ENCODE results near the gene ARFIP1. TPM values are rescaled to one million over a fixed set of nuclear protein-coding genes. Genes with fewer than 3 reads are reported as not detected.

Gene ARFIP1
- total RNA-seq, 2 experiments from 2014 or later = 13.1 to 13.8 TPM

DNA sequence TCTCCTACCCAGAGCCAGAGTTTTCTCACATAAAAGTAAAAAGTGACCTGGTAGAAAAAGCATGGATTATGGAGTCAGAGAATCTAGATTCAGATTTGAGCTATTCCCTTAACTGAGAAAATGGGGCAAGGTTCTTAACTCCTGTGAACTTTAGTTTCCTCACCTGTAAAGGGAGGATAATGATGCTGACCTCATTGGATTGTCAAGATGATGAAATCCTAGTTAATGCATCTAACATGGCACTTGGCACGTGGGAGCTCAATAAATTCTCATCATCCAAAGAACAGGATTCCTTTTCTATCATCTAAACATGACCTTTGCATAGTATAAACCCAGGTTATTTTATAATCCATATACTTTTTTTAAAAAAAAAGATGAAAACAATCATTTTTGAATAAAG is 175.0 kb downstream of the ARFIP1 start:
- ChIA-PET POLR2A (no interaction called here), CTCF (interaction anchor here (0.7 kb wide), 1 partner anchor 9 kb away, joined by 4 read pairs; no protein-coding TSS in a partner anchor)

DNA sequence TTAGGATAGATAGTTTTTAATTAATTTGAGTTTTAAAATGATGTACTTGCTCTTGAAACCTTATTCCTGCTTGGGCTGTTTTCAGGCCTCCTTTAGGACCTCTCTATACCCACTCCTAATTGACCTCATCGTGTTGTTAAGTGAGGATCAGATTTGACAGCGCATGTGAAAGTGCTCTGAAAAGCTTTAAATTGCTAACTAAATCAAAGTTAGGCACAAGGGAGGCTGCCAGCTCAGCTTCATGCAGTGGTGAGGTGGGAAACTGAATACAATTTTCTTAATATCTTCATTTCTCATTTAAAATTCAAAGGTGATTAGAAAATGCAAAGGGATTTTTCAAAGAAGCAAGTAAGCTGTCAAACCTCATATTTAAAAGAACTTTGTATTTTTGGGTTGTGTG is 176.4 kb downstream of the ARFIP1 start:
- ChIA-PET CTCF (no interaction called here), POLR2A (no interaction called here)

DNA sequence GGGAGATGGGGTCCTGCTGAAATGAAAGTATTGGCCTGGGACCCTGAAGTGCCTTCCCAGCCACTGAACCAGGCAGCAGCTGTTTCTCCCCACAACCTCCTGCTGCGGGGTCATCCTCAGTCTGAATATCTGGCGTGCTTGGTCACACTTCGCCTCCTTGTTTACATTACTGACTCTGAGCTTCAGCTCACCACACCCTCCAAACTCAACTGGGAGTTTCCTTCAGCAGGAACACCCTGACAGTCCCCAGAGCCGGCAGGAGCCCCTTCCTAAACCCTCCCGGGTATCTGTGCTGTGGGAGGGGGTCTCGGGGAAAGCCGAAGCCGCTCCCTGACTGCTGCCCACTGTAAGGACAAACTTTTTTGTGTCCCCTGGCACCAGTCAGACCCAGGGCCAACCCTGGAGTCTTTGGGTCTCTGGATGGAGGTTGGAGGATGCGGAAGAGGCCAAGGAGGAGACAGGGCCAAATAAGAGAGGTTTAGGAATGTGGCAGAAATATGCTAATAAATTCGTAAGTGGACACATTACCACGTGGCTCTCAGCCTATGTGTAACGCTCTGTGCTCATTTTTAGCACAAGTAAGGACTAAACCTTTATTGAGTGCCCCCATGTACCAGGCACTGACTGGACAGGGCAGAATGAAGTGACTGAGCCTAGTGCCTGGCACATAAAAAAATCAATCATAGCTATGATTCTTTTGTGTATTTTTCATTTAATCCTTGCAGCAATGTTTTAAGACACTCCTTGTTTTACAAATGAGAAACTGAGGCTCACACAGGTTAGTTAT is 177.1 kb downstream of the ARFIP1 start:
- CTCF ChIA-PET = no interaction called here
- POLR2A ChIA-PET = no interaction called here

DNA sequence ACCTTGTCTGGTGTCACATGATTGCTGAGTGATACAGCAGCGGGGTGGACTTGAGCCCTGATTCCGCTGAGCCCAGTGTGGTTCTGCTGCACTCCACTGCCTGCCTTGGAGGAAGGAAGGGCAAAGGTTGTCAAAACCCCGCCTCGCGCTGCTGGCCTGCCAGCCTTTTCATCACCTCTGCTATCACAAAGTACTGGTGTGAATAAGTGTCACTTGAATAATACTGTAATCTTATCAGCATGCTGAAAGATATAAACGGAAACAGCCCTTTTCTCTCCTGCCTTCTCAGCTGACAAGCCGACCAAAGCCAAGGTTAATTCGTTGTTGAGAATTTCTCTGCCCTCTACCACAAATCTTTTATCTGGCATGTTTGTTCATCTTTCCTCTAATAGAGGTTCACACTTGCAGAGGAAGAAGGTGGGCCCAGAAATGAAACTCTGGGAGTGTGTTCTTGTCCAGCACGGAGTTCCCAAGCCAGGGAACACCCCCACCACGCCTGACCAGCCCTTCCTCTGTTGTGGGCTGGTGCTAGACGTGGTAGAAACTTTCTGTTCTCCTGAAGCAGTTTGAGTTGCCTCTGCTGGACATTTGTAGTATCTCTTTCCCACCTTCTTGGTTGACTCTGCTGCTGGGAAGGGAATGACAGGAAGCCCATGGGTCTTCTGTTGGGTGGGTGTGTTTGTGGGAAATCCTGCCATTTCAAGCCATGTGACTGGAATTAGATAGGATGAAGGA is 177.8 kb downstream of the ARFIP1 start:
- POLR2A ChIA-PET = no interaction called here
- CTCF ChIA-PET = no interaction called here

DNA sequence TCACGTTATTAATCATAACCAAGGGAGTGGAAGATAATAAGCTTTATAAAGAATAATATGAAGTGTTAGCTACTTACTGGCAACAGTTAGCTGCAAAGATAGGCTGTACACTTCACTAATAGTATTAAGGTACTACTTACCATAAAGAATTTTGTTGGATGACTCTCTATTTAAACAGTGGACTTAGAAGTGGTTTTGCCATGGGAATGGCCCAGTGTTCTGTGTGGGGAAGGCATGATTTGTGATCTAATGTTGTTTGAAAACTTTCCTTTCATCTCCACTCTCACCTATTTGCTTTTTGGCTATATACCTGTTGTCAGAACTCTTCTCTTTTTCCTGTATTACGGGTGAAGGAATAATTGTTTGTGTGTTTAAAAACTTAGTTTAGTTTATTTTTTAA is 179.3 kb downstream of the ARFIP1 start:
- ChIA-PET POLR2A (no interaction called here), CTCF (no interaction called here)

- CTCF ChIA-PET = no interaction called here
- POLR2A ChIA-PET = no interaction called here
These were observed 180.3 kb downstream of the ARFIP1 start for GRCh38 chr4:152960082-152960481.

DNA sequence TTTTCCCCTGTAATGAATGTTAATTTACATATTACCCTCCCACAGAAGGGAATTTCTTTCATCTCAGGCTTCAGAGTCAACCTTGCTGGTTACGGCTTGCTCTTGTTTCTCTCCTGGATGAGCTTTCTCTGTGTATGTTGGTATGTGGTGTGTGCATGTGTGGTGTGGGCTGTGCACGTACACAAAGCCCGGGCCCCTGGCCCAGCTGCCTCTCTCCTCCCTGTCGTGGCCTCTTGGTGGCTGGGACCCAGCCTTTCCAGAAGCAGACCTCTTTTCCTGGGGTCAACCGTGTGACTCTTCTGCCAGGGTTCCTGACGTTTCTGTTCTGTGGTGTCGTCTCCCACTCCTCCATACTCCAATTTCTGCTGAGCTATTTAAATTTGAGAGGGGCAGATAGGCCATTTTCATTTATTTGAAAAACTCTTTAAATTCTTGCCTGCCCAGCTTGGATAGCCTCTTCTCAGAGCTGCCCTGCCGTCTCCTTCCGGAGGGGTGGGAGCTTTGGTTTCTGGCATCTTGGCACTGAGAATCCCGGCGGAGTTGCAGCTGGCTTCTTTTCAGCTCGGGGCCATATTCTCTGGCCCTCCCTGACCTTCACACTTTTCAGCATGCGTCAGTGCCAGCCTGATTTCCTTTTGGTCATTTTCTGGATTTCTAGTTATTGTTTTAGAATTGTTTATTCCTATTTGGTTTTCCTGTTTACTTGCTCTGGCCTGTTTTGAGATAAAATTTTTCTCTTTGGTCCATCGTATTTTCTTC is 181.4 kb downstream of the ARFIP1 start:
- ChIA-PET POLR2A (no interaction called here), CTCF (no interaction called here)

DNA sequence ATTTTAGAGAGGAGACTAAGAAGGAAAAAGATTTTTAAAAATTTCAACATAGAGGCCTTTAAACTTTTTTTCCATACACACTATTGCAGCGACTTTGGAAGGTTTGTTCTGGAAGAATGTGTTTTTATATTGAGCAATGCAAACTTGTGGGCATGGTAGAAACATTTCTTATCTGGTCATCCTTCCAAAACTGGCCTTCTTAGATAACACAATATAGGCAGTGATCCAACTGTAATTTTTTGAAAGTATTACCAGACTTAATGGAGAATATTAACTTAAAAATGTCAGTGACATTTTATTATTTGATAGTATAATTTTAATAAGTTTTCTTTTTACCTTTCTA is 182.0 kb downstream of the ARFIP1 start:
- ChIA-PET CTCF (no interaction called here), POLR2A (no interaction called here)

Other genes with a start within 250 kb of the ARFIP1 start
- 10 to 100 TPM; 36.1 to 38.9 TPM for gene FBXW7, start 243.9 kb upstream of the ARFIP1 start, total RNA-seq
- 10 to 100 TPM; 16.4 to 17.7 TPM for gene TMEM154, start 100.0 kb upstream of the ARFIP1 start, total RNA-seq
- gene TIGD4, start 224 bp upstream of the ARFIP1 start, total RNA-seq = under 1 TPM; 0.65 to 0.80 TPM
- gene FHDC1, start 156.4 kb downstream of the ARFIP1 start, total RNA-seq = under 1 TPM; 0.04 to 0.06 TPM

All from activated CD8-positive, alpha-beta memory T cell treated with anti-CD3 and anti-CD28 coated beads for 36 hours (primary cell).